MCF 10A (cell line): Measurements from ENCODE around the gene ENTR1. TPM values are rescaled to one million over a fixed set of nuclear protein-coding genes. Genes with fewer than 3 reads are reported as not detected.

Experiments
- BruUV-seq: library from RNA; stranded (reverse); fragments of 400-500 nt; replicated peaks from 2 replicates; lab custom pipeline; 2021; lab: Mats Ljungman, UMichigan
- CTCF ChIA-PET: fragments of 300-600 bp; sonication (Branson Sonifier 250); formaldehyde crosslinking; extraction: SDS; loops from one replicate; lab custom pipeline; 2021; ENCODE audit warnings: antibody characterized with exemption, inconsistent platforms; lab: Yijun Ruan, JAX
- POLR2A ChIA-PET: fragments of 300-600, 350-650 bp; sonication (Branson Sonifier 250); formaldehyde crosslinking; extraction: SDS; loops from one replicate; lab custom pipeline; 2020; ENCODE audit warnings: antibody characterized with exemption, inconsistent platforms; lab: Yijun Ruan, JAX
- DNase-seq: peaks from one replicate; pipeline ENCODE4 v3.0.0-alpha.2; 2018; ENCODE audit not compliant: unreplicated experiment
- H3K27ac Mint-ChIP-seq: one replicate; pipeline ENCODE4 v1.8.0; 2022; ENCODE audit warnings: mild to moderate bottlenecking, low read depth, mixed read lengths; ENCODE audit not compliant: unreplicated experiment
- H3K27me3 Mint-ChIP-seq: one replicate; pipeline ENCODE4 v1.8.0; 2022; ENCODE audit warnings: mixed read lengths; ENCODE audit not compliant: insufficient read depth, unreplicated experiment
- H3K36me3 Mint-ChIP-seq: one replicate; pipeline ENCODE4 v1.8.0; 2022; ENCODE audit warnings: mild to moderate bottlenecking, moderate library complexity, mixed read lengths; ENCODE audit not compliant: insufficient read depth, unreplicated experiment
- H3K4me1 Mint-ChIP-seq: one replicate; pipeline ENCODE4 v1.8.0; 2022; ENCODE audit warnings: mixed read lengths; ENCODE audit not compliant: insufficient read depth, unreplicated experiment
- H3K4me3 Mint-ChIP-seq: one replicate; pipeline ENCODE4 v1.8.0; 2022; ENCODE audit warnings: mild to moderate bottlenecking, moderate library complexity, mixed read lengths; ENCODE audit not compliant: unreplicated experiment
- H3K9me3 Mint-ChIP-seq: one replicate; pipeline ENCODE4 v1.8.0; 2022; ENCODE audit warnings: mixed read lengths; ENCODE audit not compliant: unreplicated experiment
- intact Hi-C: fragments of 100-400 bp; cut with micrococcal nuclease; formaldehyde crosslinking; loops from 2 replicates; pipeline ENCODE4 v1.14.1; 2022
- total RNA-seq: library from RNA; stranded (reverse); gene quantifications from 2 replicates; pipeline ENCODE4 v1.2.3, GENCODE V29; 2022
- TF ChIP-seq, protein P1 (sequence below): fragments of 200-600 bp; IDR thresholded peaks from one replicate; pipeline ENCODE4 v1.8.0; 2022; ENCODE audit warnings: antibody characterized with exemption, mild to moderate bottlenecking; ENCODE audit not compliant: unreplicated experiment

The ENTR1 gene
- total RNA-seq, 1 experiment from 2014 or later, result 82.2 TPM

DNA sequence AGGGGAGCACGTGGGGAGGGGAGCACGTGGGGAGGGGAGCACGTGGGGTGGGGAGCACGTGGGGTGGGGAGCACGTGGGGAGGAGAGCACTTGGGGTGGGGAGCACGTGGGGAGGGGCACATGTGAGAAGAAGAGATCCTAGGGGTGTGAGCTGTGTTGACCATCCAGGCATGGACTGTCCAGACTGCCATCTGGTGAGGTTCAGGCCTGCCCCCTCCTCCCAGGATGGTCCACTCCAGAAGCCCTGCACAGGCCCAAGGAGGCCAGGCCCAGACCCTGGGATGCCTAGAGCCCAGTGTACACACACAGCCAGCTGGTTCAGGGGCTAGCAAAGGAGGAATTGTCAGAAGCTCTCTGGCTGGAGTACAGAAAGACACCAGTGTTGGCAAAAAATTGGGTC is 12.8 kb downstream of the ENTR1 start:
- ChIA-PET POLR2A (interaction anchor here (3.5 to 5.5 kb wide), 2 partner anchors 13 to 34 kb away, joined by 15 to 37 read pairs; partner anchors contain the start of genes DNLZ, ENTR1 and PMPCA), CTCF (interaction anchor here (0.5 to 0.6 kb wide), 2 partner anchors 89 to 484 kb away, joined by 3 read pairs; no protein-coding TSS in a partner anchor)
- no peaks in the 10 kb centered on the region for H3K9me3 Mint-ChIP-seq
- no peak overlapping the region for H3K27ac Mint-ChIP-seq
- no peak overlapping the region for H3K4me3 Mint-ChIP-seq
- no peak for DNase-seq
- intact Hi-C loops, result no loop called here
- H3K27me3 Mint-ChIP-seq, result no peaks in the 10 kb centered on the region
- no peaks in the 10 kb centered on the region for H3K4me1 Mint-ChIP-seq
- H3K36me3 Mint-ChIP-seq, result peaks cover 50% of the 10 kb centered on the region
- TF ChIP-seq, protein P1, sequence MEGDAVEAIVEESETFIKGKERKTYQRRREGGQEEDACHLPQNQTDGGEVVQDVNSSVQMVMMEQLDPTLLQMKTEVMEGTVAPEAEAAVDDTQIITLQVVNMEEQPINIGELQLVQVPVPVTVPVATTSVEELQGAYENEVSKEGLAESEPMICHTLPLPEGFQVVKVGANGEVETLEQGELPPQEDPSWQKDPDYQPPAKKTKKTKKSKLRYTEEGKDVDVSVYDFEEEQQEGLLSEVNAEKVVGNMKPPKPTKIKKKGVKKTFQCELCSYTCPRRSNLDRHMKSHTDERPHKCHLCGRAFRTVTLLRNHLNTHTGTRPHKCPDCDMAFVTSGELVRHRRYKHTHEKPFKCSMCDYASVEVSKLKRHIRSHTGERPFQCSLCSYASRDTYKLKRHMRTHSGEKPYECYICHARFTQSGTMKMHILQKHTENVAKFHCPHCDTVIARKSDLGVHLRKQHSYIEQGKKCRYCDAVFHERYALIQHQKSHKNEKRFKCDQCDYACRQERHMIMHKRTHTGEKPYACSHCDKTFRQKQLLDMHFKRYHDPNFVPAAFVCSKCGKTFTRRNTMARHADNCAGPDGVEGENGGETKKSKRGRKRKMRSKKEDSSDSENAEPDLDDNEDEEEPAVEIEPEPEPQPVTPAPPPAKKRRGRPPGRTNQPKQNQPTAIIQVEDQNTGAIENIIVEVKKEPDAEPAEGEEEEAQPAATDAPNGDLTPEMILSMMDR, result no peak
- no TSS peak for BruUV-seq

DNA sequence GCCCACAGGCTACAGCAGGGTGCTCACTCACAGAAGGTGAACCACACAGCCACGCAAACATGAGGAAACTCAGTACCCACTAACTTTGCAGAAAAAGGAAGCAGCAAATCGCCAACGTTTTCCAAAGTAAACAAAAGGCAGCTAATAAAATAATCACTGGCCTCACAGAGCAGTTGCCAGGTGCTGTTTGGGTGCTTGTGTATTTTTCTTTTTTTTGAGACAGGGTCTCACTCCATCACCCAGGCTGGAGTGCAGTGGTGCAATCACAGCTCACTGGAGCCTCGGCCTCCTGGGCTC is 14.2 kb downstream of the ENTR1 start:
- Mint-ChIP-seq H3K27me3 (no peaks in the 10 kb centered on the region), H3K9me3 (no peaks in the 10 kb centered on the region), H3K4me3 (no peak overlapping the region), H3K4me1 (no peaks in the 10 kb centered on the region), H3K27ac (no peak overlapping the region), H3K36me3 (peaks cover 52% of the 10 kb centered on the region)
- TF ChIP-seq, protein P1, result no peak
- ChIA-PET POLR2A (interaction anchor here (5.5 kb wide), 1 partner anchor 14 kb away, joined by 37 read pairs; the partner anchor contains the start of genes ENTR1 and PMPCA), CTCF (interaction anchor here (0.6 to 1.9 kb wide), 3 partner anchors 13 to 141 kb away, joined by 3 to 7 read pairs (median 3); partner anchors contain the start of gene DNLZ)
- BruUV-seq, result no TSS peak
- intact Hi-C loops, result no loop called here
- DNase-seq, result no peak

DNA sequence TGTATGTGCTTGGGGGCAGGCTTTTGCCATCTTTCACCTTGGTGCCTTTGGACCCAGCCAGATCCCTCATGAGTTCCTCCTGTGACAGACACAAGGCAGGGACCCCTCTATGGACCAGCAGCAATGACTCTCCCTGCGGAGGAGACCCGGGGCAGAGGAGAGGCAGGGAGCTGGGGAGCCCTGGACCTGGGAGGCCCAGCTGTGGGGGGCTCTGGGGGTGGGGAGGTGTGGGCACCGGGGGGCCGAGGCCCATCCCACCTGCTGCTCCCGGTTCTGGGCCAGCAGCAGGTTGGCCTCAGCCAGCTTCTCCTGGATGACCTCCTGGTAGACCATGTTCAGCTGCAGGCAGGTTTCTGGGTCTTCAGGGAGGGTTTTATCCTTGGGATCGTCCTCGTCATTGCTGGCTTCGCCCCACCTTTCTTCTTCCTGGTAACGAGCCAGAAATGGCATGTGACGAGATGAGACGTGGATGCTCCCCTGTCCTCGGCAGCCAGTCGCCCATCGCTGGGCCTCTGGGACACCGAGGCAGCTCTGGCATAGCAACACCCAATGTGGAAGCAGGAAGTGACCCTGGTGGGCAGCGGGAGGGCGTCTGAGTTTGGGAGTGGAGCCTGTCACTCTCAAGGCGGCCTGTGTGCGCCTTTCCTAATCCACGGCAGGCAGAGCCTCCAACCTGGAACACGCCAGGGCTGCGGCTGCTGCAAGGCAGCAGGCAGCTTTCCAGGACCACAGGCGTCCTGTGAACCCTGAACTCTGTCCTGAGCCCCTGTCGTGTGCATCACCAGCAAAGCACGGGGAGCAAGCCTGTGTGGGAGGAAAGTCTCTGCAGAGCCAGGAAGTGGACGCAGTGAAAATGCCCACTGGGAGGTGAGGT is 14.8 kb downstream of the ENTR1 start:
- DNase-seq, result no peak
- TF ChIP-seq, protein P1, result no peak
- Mint-ChIP-seq H3K27me3 (no peaks in the 10 kb centered on the region), H3K9me3 (no peaks in the 10 kb centered on the region), H3K36me3 (peaks cover 57% of the 10 kb centered on the region), H3K4me3 (no peak overlapping the region), H3K27ac (no peak overlapping the region), H3K4me1 (no peaks in the 10 kb centered on the region)
- BruUV-seq, result no TSS peak
- intact Hi-C loops, result no loop called here
- ChIA-PET POLR2A (no interaction called here), CTCF (interaction anchor here (0.6 to 1.9 kb wide), 4 partner anchors 14 to 362 kb away, joined by 3 to 7 read pairs (median 3); partner anchors contain the start of genes DNLZ and LCN8)

DNA sequence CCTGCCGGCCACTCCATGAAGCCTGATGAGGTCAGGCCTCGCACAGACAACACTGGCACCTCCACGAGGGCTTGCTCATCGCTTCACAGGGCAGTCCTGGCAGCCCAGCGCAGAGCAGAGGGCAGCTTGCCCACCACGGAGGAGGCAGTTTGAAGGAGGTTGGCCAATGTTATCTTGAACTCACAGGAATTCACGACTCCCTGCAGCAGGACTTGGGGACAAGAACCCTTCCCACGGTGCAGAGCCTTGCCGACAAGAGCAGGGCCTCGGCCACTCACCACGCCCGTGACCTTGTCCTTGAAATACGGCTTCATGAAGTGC is 15.4 kb downstream of the ENTR1 start:
- no TSS peak for BruUV-seq

More for the DNA sequence above, 15.4 kb downstream of the ENTR1 start:
- Mint-ChIP-seq H3K27ac (no peak overlapping the region), H3K4me3 (no peak overlapping the region), H3K4me1 (no peaks in the 10 kb centered on the region), H3K36me3 (peaks cover 63% of the 10 kb centered on the region), H3K27me3 (no peaks in the 10 kb centered on the region), H3K9me3 (no peaks in the 10 kb centered on the region)
- TF ChIP-seq, protein P1, result no peak
- no peak for DNase-seq
- intact Hi-C loops, result no loop called here
- CTCF ChIA-PET, result interaction anchor here (0.7 kb wide), 1 partner anchor 363 kb away, joined by 3 read pairs; the partner anchor contains the start of gene LCN8
- POLR2A ChIA-PET, result no interaction called here
